Sciatic nerve (tissue), 2 donors: ENCODE data around the gene ZNF479. TPM values are rescaled to one million over a fixed set of nuclear protein-coding genes. Genes with fewer than 3 reads are reported as not detected.
A peak's percentile ranks its signal among the peaks of the same experiment; 100 is the strongest.
"Not testable (repeated sequence)": the region's sequence is repeated elsewhere in the genome, so short reads cannot be mapped to it uniquely, and the experiment has no call there.

ENCODE experiments used
- ATAC-seq: fragments of 200-7000 bp; cut with Tn5 transposase; one replicate; pipeline ENCODE4 v1.9.1; 2020; ENCODE audit warnings: mild to moderate bottlenecking, moderate library complexity
- DNase-seq: peaks from one replicate; pipeline ENCODE4 v3.0.0-alpha.2; 2020; ENCODE audit warnings: low spot score
- intact Hi-C: fragments of 100-400 bp; cut with DNase I; formaldehyde crosslinking; loops from one replicate; pipeline ENCODE4 v1.14.2; 2022
- total RNA-seq: library from RNA; stranded (reverse); fragmentation: NEBNext Ultra II Directional; extraction: Animal tissue kit (Norgen Biotek cat#: 25700); gene quantifications from one replicate; pipeline ENCODE4 v1.2.1, GENCODE V29; 2021
- donor health status: DM: no; HTN: no; CAD: no.
- donor health status: DM: no; HTN: no; CAD: no.

The ZNF479 gene
- not detected for total RNA-seq

GRCh38 chr7:57132336-57132735 is at the start of gene ZNF479:
ZNF479 (minus strand) TSS chr7:57132436; CDS start chr7:57132324, 112 bp downstream.
- DNase-seq, ATAC-seq, intact Hi-C loops: not testable (repeated sequence)

DNA sequence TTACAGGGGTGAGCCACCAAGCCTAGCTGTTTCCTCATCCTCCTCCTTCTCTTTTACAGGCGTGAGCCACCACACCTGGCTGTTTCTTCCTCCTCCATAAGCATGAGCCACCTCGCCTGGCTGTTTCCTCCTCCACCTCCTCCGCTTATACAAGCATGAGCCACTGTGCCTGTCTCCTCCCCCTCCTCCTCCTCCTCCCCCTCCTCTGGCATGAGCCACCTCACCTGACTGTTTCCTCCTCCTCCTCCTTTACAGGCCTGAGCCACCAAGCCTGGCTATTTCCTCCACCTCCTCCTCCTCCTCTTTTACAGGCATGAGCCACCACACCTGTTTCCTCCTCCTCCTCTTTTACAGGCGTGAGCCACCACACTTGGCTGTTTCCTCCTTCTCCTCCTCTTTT is 49.8 kb upstream of the ZNF479 start:
- DNase-seq (peak; percentile 23), ATAC-seq (no peak)
- intact Hi-C loops: no loop called here

DNA sequence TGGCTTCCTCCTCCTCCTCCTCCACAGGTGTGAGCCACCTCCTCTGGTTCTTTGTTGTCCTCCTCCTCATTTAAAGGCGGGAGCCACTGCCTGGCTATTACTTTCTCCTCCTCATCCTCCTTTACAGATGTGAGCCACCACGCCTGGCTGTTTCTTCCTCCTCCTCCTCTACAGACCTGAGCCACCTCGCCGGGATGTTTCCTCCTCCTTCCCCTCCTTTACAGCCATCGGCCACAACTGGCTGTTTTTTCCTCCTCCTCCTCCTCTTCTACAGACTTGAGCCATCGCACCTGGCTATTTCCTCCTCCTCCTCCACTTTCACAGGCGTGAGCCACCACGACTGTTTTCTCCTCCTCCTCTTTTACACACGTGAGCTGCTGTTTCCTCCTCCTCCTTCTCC is 49.0 kb upstream of the ZNF479 start:
- ATAC-seq: no peak
- intact Hi-C loops: no loop called here
- DNase-seq: peak; percentile 19

DNA sequence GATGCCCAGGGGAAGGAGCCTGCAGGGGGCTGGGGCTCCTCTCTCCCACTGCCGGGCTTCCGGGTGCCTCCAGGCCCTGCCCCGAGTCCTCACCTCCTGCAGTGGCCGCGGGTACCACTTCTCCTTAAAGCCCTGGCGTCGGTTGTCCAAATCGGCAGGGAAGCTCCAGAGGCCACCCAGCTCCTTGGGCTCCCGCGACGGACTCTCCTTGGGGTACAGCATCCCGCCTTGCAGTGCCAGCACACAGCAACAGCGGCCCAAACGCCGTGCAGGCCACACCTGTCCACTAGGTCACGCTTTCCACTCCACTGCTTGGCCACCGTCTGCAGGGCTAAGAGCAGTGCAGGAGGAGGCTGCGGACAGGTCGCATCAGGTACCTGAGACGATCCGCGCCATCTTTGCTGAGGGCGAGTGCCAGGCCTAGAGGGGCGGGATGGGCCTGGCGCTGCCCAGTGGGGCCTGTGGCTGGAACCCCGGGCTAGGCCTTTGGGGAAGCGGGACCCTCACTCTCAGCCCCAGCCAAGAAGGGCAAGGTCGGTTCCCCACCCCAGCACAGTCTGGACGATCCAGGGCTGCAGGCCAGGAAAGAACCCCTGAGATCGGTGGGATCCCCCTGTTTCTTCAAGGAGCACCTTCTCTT is 47.7 kb upstream of the ZNF479 start:
- DNase-seq: peak; percentile 36
- ATAC-seq: no peak
- intact Hi-C loops: no loop called here

DNA sequence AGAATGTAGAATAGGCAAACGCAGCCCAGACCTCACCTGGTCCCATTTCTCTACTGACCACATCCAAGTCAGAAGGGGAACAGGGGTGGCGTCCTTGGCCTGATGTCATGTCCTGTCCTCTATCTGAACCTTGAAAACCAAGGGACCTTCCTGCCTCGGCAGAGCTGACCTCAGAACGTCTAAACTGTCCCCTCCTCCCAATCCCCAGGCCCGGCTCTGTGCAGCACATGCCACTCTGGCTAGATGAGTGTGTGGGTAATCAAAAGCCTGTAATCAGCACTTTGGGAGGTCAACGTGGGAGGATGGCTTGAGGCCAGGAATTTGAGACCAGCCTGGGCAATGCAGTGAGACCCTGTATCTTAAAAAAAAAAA is 46.5 kb upstream of the ZNF479 start:
- ATAC-seq (no peak), DNase-seq (peak; percentile 12)
- intact Hi-C loops: no loop called here

DNA sequence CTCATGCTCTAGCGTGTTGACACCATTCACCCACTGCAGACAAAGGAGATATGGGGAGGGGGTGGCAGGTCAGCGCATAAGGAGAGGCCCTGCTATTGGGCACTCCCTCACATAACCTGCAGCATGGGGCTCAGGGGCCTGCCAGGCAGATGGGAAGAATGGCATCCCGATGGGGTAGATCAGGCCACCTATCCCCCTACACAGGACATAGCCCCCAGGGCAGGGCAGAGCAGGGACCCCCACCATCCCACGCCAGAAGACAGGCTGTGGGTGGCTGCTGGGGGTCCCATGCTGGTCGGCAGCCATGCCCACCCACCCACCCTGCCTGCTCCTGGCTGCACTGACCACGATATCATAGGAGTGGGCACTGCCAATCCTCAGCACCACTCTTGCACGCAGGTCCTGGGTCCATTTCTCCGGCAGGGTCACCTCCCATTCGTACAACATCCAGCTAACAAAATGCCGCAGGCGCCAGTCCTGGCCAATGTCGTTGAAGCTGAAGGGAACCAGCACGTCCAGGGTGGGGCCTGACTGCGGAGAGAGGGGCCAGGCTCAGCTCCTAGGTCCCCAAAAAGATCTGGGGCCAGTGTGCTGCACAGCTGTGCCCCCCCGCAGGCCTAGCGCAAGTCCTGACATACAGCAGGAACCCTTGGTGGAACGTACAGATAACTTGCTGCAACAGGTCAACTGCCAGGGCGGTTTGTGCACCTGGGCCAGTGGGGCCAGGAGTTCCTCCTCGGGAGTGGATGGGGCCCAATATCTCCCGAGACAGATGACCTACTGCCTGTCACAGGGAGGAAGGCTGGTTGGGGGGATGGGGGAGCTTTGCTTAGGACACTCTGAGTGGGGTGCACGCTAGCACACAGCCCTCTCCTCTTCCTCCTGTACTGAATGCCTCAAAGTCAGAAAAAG is 45.9 kb upstream of the ZNF479 start:
- ATAC-seq (no peak), DNase-seq (peak; percentile 32)
- intact Hi-C loops: no loop called here

- intact Hi-C loops: no loop called here
- DNase-seq (no peak), ATAC-seq (no peak)
These were observed 44.8 kb upstream of the ZNF479 start for GRCh38 chr7:57176928-57177635.

DNA sequence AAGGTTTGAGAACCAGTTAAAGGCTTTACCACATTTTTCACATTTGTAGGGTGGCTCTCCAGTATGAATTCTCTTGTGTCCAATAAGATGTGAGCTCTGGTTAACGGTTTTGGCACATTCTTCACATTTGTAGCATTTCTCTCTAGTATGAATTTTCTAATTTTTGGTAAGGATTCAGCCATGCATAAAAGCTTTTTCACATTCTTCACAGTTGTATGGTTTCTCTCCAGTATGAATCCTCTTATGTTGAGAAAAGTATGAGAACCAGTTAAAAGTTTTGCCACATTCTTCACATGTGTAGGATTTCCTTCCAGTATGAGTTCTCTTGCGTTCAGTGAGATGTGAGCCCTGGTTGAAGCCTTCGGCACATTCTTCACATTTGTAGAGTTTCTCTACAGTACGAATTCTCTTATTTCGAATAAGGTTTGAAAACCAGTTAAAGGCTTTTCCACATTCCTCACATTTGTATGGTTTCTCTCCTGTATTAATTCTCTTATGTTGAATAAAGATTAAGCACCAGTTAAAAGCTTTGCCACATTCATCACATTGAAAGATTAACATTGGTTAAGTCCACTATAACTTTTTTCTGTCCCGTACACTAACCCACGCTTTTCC is 33.2 kb upstream of the ZNF479 start:
- no peak for ATAC-seq
- intact Hi-C loops: no loop called here
- no peak for DNase-seq

DNA sequence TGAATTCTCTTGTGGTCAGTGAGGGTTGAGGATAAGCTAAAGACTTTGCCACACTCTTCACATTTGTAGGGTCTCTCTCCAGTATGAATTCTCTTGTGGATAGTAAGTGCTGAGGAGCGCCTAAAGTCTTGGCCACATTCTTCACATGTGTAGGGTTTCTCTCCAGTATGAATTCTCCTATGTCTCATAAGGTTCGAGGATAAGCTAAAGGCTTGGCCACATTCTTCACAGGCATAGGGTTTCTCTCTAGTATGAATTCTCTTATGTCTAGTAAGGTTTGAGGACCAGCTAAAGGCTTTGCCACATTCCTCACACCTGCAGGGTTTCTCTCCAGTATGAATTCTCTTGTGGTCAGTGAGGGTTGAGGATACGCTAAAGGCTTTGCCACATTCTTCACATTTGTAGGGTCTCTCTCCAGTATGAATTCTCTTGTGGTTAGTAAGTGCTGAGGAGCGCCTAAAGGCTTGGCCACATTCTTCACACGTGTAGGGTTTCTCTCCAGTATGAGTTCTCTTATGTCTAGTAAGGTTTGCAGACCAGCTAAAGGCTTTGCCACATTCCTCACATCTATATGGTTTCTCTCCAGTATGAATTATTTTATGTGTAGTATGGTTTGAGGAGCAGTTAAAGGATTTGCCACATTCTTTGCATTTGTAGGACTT is 12.0 kb downstream of the ZNF479 start:
- ATAC-seq, DNase-seq, intact Hi-C loops: not testable (repeated sequence)
